ENCODE measurements around the gene ATG10. TPM values are rescaled to one million over a fixed set of nuclear protein-coding genes. Genes with fewer than 3 reads are reported as not detected.
"Not testable (repeated sequence)": the region's sequence is repeated elsewhere in the genome, so short reads cannot be mapped to it uniquely, and the experiment has no call there.

The ATG10 gene
- polyA plus RNA-seq, 6 donors from 2014 or later = 3.9 to 14.5 (median 6.5) TPM

GRCh38 chr5:81961651-81962440, 10.0 kb upstream of the ATG10 start:
- H3K4me1 Mint-ChIP-seq = no peaks in the 10 kb centered on the region
- DNase-seq (no peak), ATAC-seq (ENCODE audit: low read depth in 2 of 2) (no peak)
- H3K9me3 Mint-ChIP-seq = no peaks in the 10 kb centered on the region
- no peak overlapping the region for H3K27ac Mint-ChIP-seq
- no peaks in the 10 kb centered on the region for H3K27me3 Mint-ChIP-seq
- H3K36me3 Mint-ChIP-seq = no peaks in the 10 kb centered on the region
- no peak overlapping the region for H3K4me3 Mint-ChIP-seq

- DNase-seq (no peak), ATAC-seq (ENCODE audit: low read depth in 2 of 2) (no peak)
- no peak overlapping the region for H3K4me3 Mint-ChIP-seq
- H3K4me1 Mint-ChIP-seq = no peaks in the 10 kb centered on the region
- H3K36me3 Mint-ChIP-seq = no peaks in the 10 kb centered on the region
- H3K27me3 Mint-ChIP-seq = no peaks in the 10 kb centered on the region
- no peak overlapping the region for H3K27ac Mint-ChIP-seq
- H3K9me3 Mint-ChIP-seq = no peaks in the 10 kb centered on the region
Observed at GRCh38 chr5:81963544-81963943, 8.3 kb upstream of the ATG10 start.

GRCh38 chr5:81965524-81965923, 6.3 kb upstream of the ATG10 start:
- DNase-seq (no peak), ATAC-seq (ENCODE audit: low read depth in 2 of 2) (no peak)
- Mint-ChIP-seq H3K9me3 (no peaks in the 10 kb centered on the region), H3K4me1 (no peaks in the 10 kb centered on the region), H3K27ac (no peak overlapping the region), H3K27me3 (no peaks in the 10 kb centered on the region), H3K4me3 (no peak overlapping the region), H3K36me3 (no peaks in the 10 kb centered on the region)

- no peak overlapping the region for H3K27ac Mint-ChIP-seq
- DNase-seq (no peak), ATAC-seq (ENCODE audit: low read depth in 2 of 2) (no peak)
- no peaks in the 10 kb centered on the region for H3K9me3 Mint-ChIP-seq
- H3K4me1 Mint-ChIP-seq = peaks cover 7 to 22% (median 10%) of the 10 kb centered on the region in 3 donors
- H3K4me3 Mint-ChIP-seq = peak overlapping the region in 1 of 8 donors; percentile 83
- no peaks in the 10 kb centered on the region for H3K27me3 Mint-ChIP-seq
- no peaks in the 10 kb centered on the region for H3K36me3 Mint-ChIP-seq
Observed at GRCh38 chr5:81969226-81969625, 2.6 kb upstream of the ATG10 start.

DNA sequence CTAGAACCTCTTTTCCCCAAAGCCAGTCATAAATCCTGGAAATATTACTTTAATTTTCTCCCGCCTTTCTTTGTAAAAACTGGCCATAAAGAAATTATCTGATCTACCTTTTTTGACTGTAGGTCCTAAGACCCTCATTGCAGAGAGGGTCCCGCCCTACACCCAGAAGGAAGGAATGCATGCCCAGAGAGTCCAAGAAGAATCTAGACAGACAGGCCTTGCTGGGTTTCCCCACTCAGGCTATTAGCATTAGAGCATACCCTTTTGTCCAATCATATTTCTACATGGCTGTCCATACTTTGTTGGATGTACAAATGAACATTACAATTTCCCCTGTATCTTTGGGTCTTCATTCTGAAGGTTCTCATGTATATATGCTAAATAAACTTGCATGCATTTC, 1.9 kb upstream of the ATG10 start:
- no peaks in the 10 kb centered on the region for H3K36me3 Mint-ChIP-seq
- H3K9me3 Mint-ChIP-seq = no peaks in the 10 kb centered on the region
- peak overlapping the region in 3 of 8 donors; percentile 9 to 83 (median 51) for H3K4me3 Mint-ChIP-seq
- ATAC-seq (ENCODE audit: low read depth in 2 of 2) (no peak), DNase-seq (no peak)
- peaks cover 7 to 27% (median 10%) of the 10 kb centered on the region in 3 donors for H3K4me1 Mint-ChIP-seq
- peak overlapping the region in 1 of 6 donors; percentile 39 for H3K27ac Mint-ChIP-seq
- no peaks in the 10 kb centered on the region for H3K27me3 Mint-ChIP-seq

DNA sequence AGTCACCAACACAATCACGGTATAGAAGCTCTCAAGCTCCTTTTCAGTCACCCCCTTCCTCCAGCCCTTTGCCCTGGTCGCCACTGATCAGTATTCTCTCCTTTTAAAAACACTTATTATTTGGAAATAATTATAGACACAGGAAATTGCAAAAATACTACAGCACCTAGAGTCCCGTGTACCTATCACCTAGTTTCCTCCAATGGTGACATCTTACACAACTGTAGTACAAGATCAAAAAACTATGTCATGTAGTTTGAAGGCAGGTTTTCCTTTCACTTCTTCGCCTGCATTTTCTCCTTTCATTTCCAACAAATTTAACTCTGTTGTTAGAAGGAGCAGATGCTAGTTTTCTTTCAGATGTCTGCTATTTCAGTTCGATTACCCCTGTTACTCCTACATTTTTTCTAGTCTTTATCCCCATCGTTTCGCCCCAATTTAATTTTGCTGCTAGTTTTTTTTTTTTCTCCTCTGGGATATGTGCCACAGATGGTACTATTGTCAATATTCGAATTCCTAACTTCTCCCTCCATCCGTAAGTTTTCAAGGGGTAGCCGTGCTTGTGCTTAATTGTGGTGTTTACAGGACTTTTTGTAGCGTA, 612 bp upstream of the ATG10 start:
- peaks cover 7 to 28% (median 10%) of the 10 kb centered on the region in 3 donors for H3K4me1 Mint-ChIP-seq
- no peaks in the 10 kb centered on the region for H3K27me3 Mint-ChIP-seq
- H3K9me3 Mint-ChIP-seq = no peaks in the 10 kb centered on the region
- peak; percentile 21 for DNase-seq
- H3K36me3 Mint-ChIP-seq = no peaks in the 10 kb centered on the region
- peak; percentile 6 to 8 for ATAC-seq (ENCODE audit: low read depth in 2 of 2)
- H3K27ac Mint-ChIP-seq = peak overlapping the region; percentile 93 to 99 (median 97)
- peak overlapping the region; percentile 92 to 98 (median 96) for H3K4me3 Mint-ChIP-seq

DNA sequence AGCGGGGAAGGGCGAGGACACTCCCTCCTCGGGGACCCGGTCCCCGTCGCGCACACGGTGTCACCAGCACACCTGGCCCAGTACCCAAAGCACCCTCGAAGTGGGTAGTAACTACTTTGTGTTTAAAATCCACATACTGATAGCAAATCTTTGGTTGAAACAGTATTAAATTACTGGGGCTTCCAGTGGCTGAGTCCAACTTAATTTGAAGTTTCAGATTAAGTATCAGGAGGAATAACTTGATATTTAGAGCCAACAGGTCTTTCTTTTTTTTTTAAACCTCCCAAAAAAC, 615 bp downstream of the ATG10 start:
- H3K9me3 Mint-ChIP-seq = no peaks in the 10 kb centered on the region
- ATAC-seq (ENCODE audit: low read depth in 2 of 2) = peak; percentile 45 to 46
- peaks cover 7 to 28% (median 10%) of the 10 kb centered on the region in 3 donors for H3K4me1 Mint-ChIP-seq
- peak overlapping the region; percentile 84 to 93 (median 88) for H3K27ac Mint-ChIP-seq
- DNase-seq = no peak
- peak overlapping the region; percentile 67 to 98 (median 90) for H3K4me3 Mint-ChIP-seq
- no peaks in the 10 kb centered on the region for H3K27me3 Mint-ChIP-seq
- peaks cover 3 to 5% of the 10 kb centered on the region in 2 donors for H3K36me3 Mint-ChIP-seq

DNA sequence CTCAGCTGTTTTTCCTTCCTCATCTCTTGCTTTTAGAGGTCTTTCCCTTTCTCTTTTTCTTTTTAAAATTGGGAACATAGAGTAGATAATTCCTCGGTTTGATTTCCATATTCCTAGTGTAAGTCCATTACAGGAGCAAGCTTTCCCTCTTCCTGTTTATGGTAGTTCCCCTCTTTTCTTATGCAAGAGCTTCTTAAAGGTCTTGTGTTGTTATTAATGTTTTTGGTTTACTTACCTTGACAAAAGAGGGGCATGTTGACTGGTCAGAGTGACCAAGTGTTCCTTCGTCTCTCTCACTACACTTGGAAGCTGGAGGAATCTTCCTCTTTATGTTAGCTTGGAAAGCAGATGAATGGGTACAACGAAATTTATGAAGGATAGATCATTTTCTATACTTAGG, 8.3 kb downstream of the ATG10 start:
- Mint-ChIP-seq H3K4me1 (peaks cover 0 to 4% (median 0%) of the 10 kb centered on the region in 3 donors), H3K4me3 (no peak overlapping the region), H3K9me3 (peaks cover 0 to 2% (median 0%) of the 10 kb centered on the region in 7 donors), H3K27ac (no peak overlapping the region), H3K27me3 (no peaks in the 10 kb centered on the region), H3K36me3 (peaks cover 7 to 28% of the 10 kb centered on the region in 2 donors)
- ATAC-seq (ENCODE audit: low read depth in 2 of 2) = no peak
- no peak for DNase-seq

GRCh38 chr5:81980598-81981260, 8.9 kb downstream of the ATG10 start:
- no peak overlapping the region for H3K4me3 Mint-ChIP-seq

GRCh38 chr5:81982172-81982685, 10.4 kb downstream of the ATG10 start:
- Mint-ChIP-seq H3K36me3 (peaks cover 13 to 25% of the 10 kb centered on the region in 2 donors), H3K4me3 (peak overlapping the region in 1 of 8 donors; percentile 61), H3K27ac (peak overlapping the region in 2 of 6 donors; percentile 60 to 61)
- not testable (repeated sequence) for ATAC-seq (ENCODE audit: low read depth in 2 of 2); H3K9me3 Mint-ChIP-seq; H3K4me1 Mint-ChIP-seq; DNase-seq; H3K27me3 Mint-ChIP-seq

More at GRCh38 chr5:81980598-81981260, 8.9 kb downstream of the ATG10 start:
- Mint-ChIP-seq H3K27ac (no peak overlapping the region), H3K36me3 (peaks cover 7 to 28% of the 10 kb centered on the region in 2 donors), H3K4me1 (peaks cover 0 to 4% (median 0%) of the 10 kb centered on the region in 3 donors), H3K9me3 (peaks cover 0 to 2% (median 0%) of the 10 kb centered on the region in 7 donors), H3K27me3 (no peaks in the 10 kb centered on the region)
- no peak for ATAC-seq (ENCODE audit: low read depth in 2 of 2)
- no peak for DNase-seq

DNA sequence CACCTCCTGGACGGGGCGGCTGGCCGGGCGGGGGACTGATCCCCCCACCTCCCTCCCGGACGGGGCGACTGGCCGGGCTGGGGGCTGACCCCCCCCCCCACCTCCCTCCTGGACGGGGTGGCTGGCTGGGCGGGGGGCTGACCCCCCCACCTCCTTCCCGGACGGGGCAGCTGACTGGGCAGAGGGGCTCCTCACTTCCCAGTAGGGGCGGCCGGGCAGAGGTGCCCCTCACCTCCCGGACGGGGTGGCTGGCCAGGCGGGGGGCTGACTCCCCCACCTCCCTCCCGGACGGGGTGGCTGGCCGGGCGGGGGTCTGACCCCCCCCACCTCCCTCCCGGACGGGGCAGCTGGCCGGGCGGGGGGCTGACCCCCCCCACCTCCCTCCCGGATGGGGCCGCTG, 11.3 kb downstream of the ATG10 start:
- not testable (repeated sequence) for H3K27me3 Mint-ChIP-seq; DNase-seq; H3K9me3 Mint-ChIP-seq; ATAC-seq (ENCODE audit: low read depth in 2 of 2); H3K4me1 Mint-ChIP-seq; H3K4me3 Mint-ChIP-seq; H3K27ac Mint-ChIP-seq
- H3K36me3 Mint-ChIP-seq = peaks cover 8 to 19% of the 10 kb centered on the region in 2 donors

DNA sequence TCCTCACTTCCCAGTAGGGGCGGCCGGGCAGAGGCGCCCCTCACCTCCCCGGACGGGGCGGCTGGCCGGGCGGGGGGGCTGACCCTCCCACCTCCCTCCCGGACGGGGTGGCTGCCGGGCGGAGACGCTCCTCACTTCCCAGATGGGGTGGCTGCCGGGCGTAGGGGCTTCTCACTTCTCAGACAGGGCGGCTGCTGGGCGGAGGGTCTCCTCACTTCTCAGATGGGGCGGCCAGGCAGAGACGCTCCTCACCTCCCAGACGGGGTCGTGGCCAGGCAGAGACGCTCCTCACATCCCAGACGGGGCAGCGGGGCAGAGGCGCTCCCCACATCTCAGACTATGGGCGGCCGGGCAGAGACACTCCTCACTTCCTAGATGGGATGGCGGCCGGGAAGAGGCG, 11.7 kb downstream of the ATG10 start:
- ATAC-seq (ENCODE audit: low read depth in 2 of 2); H3K4me1 Mint-ChIP-seq; H3K4me3 Mint-ChIP-seq; DNase-seq; H3K27me3 Mint-ChIP-seq; H3K27ac Mint-ChIP-seq; H3K9me3 Mint-ChIP-seq: not testable (repeated sequence)
- H3K36me3 Mint-ChIP-seq = peaks cover 8 to 15% of the 10 kb centered on the region in 2 donors

DNA sequence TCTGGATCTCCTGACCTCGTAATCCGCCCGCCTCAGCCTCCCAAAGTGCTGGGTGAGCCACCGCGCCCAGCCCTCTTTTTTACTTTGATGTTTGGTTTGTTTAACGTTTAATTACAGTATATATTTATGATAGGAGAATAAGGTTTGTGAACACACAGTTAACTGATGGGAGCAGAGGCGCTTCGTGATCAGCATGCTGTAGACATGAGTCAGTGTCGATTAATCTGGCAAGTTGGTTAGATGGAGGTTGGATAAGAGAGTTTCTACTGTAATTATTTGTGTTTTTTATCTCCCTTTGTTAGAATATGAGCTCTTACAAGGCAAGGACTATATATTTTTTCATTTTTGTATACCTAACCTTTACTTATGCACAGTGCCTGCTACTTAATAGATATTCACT, 14.3 kb downstream of the ATG10 start:
- Mint-ChIP-seq H3K36me3 (peaks cover 12 to 15% of the 10 kb centered on the region in 2 donors), H3K27ac (no peak overlapping the region), H3K4me3 (no peak overlapping the region), H3K9me3 (peaks cover 0 to 2% (median 0%) of the 10 kb centered on the region in 7 donors), H3K4me1 (peaks cover 0 to 5% (median 0%) of the 10 kb centered on the region in 3 donors), H3K27me3 (no peaks in the 10 kb centered on the region)
- ATAC-seq (ENCODE audit: low read depth in 2 of 2) (no peak), DNase-seq (no peak)

Data from naive B cell (primary cell).